ENCODE results near the gene CYLC2.

The CYLC2 gene

GRCh38 chr9:102995033-102995432, at the start of gene CYLC2:
CYLC2 (plus strand) TSS chr9:102995333; CDS start chr9:102995381, 48 bp downstream.
- DNase-seq, result no peak

GRCh38 chr9:102950346-102950745, 44.8 kb upstream of the CYLC2 start:
- DNase-seq, result no peak

GRCh38 chr9:102966999-102967398, 28.1 kb upstream of the CYLC2 start:
- no peak for DNase-seq

- no peak for DNase-seq
Observed at GRCh38 chr9:102967979-102968378, 27.2 kb upstream of the CYLC2 start.

GRCh38 chr9:102972780-102973179, 22.4 kb upstream of the CYLC2 start:
- no peak for DNase-seq

DNA sequence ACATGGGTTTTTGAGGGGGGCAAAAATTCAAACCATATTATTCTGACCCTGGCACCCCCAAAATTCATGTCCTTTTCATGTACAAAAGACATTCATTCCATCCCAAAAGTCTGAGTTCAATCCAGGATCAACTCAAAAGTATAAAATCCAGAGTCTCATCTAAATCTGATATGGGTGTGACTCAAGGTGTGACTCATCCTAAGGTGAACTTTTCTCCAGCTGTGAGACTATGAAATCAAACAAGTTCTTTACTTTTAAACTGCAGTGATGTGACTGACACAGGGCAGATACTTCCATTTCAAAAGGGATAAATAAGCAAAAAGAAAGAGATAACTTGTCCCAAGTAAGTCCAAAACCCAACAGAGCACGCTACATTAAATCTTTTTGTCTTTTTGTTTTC, 20.6 kb upstream of the CYLC2 start:
- no peak for DNase-seq

GRCh38 chr9:102975251-102975650, 19.9 kb upstream of the CYLC2 start:
- DNase-seq, result no peak

GRCh38 chr9:102985162-102985895, 9.8 kb upstream of the CYLC2 start:
- no peak for DNase-seq

- no peak for DNase-seq
Observed at GRCh38 chr9:102986425-102986824, 8.7 kb upstream of the CYLC2 start.

DNA sequence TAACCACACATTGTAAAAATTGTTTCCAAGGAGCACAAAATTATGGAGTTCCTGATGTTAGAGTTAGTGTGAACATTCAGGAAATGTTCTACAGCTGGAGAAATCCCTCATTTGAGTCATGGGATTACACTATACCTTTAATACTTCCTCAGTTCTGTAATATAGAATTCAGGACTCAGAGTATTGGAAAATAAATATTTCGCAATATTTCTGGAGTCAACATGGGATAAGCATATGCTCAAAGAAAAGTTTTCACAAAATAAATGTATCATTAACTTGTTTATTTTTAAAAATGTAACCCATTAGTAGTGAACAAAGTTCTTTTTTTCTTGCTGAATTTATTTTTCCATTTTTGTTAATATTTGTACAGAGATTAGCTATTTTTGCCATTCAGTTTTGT, 8.6 kb downstream of the CYLC2 start:
- DNase-seq, result no peak

- no peak for DNase-seq
Observed at GRCh38 chr9:103014242-103014641, 19.1 kb downstream of the CYLC2 start.

- DNase-seq, result no peak
Observed at GRCh38 chr9:103025796-103026195, 30.7 kb downstream of the CYLC2 start.

GRCh38 chr9:103037508-103038477, 42.7 kb downstream of the CYLC2 start:
- no peak for DNase-seq

GRCh38 chr9:103041961-103042360, 46.8 kb downstream of the CYLC2 start:
- DNase-seq, result no peak

All from activated CD8-positive, alpha-beta memory T cell treated with anti-CD3 and anti-CD28 coated beads, Interleukin-2, amount 50 U/mL, for 4 hours (primary cell).